Measurements from ENCODE around the gene DYNC2I2. TPM values are rescaled to one million over a fixed set of nuclear protein-coding genes. Genes with fewer than 3 reads are reported as not detected.

DYNC2I2 gene
- total and polyA plus RNA-seq, 2 of the 4 experiments (the other 2 are of a cell fraction), result 33.7 to 37.1 TPM

DNA sequence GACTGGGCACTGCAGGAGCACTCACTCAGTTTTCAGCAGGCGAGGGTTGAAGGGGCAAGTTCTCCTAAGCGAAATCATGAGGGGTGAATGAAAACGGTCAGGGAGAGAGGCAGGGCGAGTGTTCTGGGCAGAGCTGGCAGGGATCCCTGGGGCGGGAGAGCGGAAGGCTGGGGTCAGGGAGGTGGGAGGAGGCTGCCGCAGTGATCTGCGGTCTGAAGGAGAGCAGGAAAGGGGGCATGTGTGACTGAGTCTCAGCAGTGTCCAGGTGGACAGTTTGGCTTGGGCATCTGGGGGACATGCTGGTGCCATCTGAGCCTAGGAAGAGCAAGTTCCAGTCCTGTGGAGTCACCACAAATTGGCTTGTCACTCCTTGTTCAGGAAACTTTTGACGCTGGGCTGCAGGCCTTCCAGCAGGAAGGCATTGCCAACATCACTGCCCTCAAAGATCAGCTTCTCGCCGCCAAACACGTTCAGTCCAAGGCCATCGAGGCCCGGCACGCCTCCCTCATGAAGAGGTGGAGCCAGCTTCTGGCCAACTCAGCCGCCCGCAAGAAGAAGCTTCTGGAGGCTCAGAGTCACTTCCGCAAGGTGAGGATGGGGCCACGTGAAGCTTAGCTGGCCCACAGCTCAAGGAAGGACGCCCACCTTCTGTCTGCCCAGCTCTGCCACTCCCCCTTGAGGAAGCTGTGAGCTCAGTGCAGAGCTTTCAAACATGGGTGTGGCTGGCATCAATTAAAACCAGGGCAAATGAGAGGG lies 31.1 kb downstream of the DYNC2I2 start:
- no peaks in the 10 kb centered on the region for H3K4me1 ChIP-seq (ENCODE audit: control insufficient read depth, insufficient read depth, low read length)
- H2BK20ac ChIP-seq (ENCODE audit: low read depth, low read length), result no peak overlapping the region
- H2BK5ac ChIP-seq (ENCODE audit: low read depth, low read length, poor library complexity, severe bottlenecking), result no peak overlapping the region
- POLR2A ChIA-PET (ENCODE audit: unreplicated experiment), result no interaction called here
- H3K9ac ChIP-seq (ENCODE audit: low read depth, low read length), result no peak overlapping the region
- H4K5ac ChIP-seq (ENCODE audit: low read depth, low read length), result no peak overlapping the region
- intact Hi-C loops (cut with micrococcal nuclease), result no loop called here
- peaks cover 7 to 24% of the 10 kb centered on the region in 2 experiments; a peak in 3 of 4 replicates for H3K79me1 ChIP-seq (ENCODE audit: low read depth in 1 of 2, low read length in 2 of 2)
- CTCF ChIA-PET, result no interaction called here
- in situ Hi-C loops (cut with MboI; ENCODE audit: low sequenced_read_pairs), result no loop called here
- no peak overlapping the region for H2AFZ ChIP-seq (replicated peaks; ENCODE audit: low read length, poor library complexity)
- H3K18ac ChIP-seq (ENCODE audit: low read depth, low read length), result no peak overlapping the region
- H2BK15ac ChIP-seq (ENCODE audit: low read depth, low read length), result no peak overlapping the region
- H3K14ac ChIP-seq (replicated peaks; ENCODE audit: low read depth, low read length), result no peak overlapping the region
- H3K27ac ChIP-seq (ENCODE audit: insufficient read depth, low read length), result no peak overlapping the region
- no peak overlapping the region for H3K56ac ChIP-seq (ENCODE audit: extremely low read depth, insufficient read depth, low read length)
- TF ChIP-seq, protein P1, sequence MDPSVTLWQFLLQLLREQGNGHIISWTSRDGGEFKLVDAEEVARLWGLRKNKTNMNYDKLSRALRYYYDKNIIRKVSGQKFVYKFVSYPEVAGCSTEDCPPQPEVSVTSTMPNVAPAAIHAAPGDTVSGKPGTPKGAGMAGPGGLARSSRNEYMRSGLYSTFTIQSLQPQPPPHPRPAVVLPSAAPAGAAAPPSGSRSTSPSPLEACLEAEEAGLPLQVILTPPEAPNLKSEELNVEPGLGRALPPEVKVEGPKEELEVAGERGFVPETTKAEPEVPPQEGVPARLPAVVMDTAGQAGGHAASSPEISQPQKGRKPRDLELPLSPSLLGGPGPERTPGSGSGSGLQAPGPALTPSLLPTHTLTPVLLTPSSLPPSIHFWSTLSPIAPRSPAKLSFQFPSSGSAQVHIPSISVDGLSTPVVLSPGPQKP (IDR thresholded peaks at IDR 0.05; ENCODE audit: borderline replicate concordance, low read depth, low read length), result no peak
- TF ChIP-seq FOS (IDR thresholded peaks at IDR 0.05; ENCODE audit: low read depth, low read length) (no peak), RCOR1 (IDR thresholded peaks at IDR 0.05; ENCODE audit: insufficient replicate concordance, low read length) (no peak), NFE2L2 (IDR thresholded peaks at IDR 0.05; ENCODE audit: low read depth, low read length) (no peak), CEBPB (IDR thresholded peaks at IDR 0.05; ENCODE audit: low read depth, low read length) (no peak)
- no peak overlapping the region for H4K91ac ChIP-seq (ENCODE audit: insufficient read depth, low read depth, low read length)
- BruUV-seq (replicated peaks), result no TSS peak
- H2AK5ac ChIP-seq (ENCODE audit: low read depth, low read length), result no peak overlapping the region
- H4K20me1 ChIP-seq (ENCODE audit: insufficient read depth, low read length), result peaks cover 3% of the 10 kb centered on the region; the same call in 1 of the 2 replicates
- H3K27me3 ChIP-seq (ENCODE audit: control insufficient read depth, insufficient read depth, low read length), result no peaks in the 10 kb centered on the region
- H3K9me1 ChIP-seq (ENCODE audit: insufficient read depth, low read length), result no peaks in the 10 kb centered on the region
- no peak for ATAC-seq (ENCODE audit: low read depth)
- no peak overlapping the region for H3K4me2 ChIP-seq (ENCODE audit: low read depth, low read length)
- H3K9me3 ChIP-seq (ENCODE audit: control insufficient read depth, insufficient read depth, low read length), result no peaks in the 10 kb centered on the region
- DNase-seq, result no peak
- dilution Hi-C loops (cut with HindIII; ENCODE audit: low sequenced_read_pairs, unreplicated experiment), result no loop called here
- H2BK120ac ChIP-seq (ENCODE audit: low read depth, low read length), result no peak overlapping the region
- 94% methylated on average over 19 of the region's 20 CpGs; no CpG with 5 or more reads in 1 of the 2 experiments for WGBS, 2 experiments (ENCODE audit: extremely low coverage in 2 of 2, insufficient read length in 1 of 2)
- no peak overlapping the region for H3K23ac ChIP-seq (ENCODE audit: low read depth, low read length)
- no peak overlapping the region for H2AK9ac ChIP-seq (replicated peaks; ENCODE audit: low read depth, low read length, poor library complexity)
- H3K36me3 ChIP-seq (ENCODE audit: control insufficient read depth, insufficient read depth, low read length), result peaks cover 92% of the 10 kb centered on the region
- no peak overlapping the region for H3K4ac ChIP-seq (ENCODE audit: low read depth, low read length)
- H4K8ac ChIP-seq (ENCODE audit: low read depth in 2 of 2, low read length in 2 of 2), result no peak overlapping the region
- H3K4me3 ChIP-seq (ENCODE audit: insufficient read depth, low read depth, low read length), result no peak overlapping the region
